GM18519 (cell line): Measurements from ENCODE around the gene ANKRD6.
"Not testable (repeated sequence)": the region's sequence is repeated elsewhere in the genome, so short reads cannot be mapped to it uniquely, and the experiment has no call there.

ENCODE experiments used
- ATAC-seq: cut with Tn5 transposase; IDR thresholded peaks from one replicate; pipeline ENCODE4 v1.9.1; 2021; ENCODE audit warnings: mild to moderate bottlenecking, moderate library complexity; ENCODE audit not compliant: unreplicated experiment, low FRiP score

The ANKRD6 gene

GRCh38 chr6:89638320-89639195, 205.6 kb downstream of the ANKRD6 start, which contains the start of gene LYRM2:
TSS of gene LYRM2 (minus strand) at chr6:89638747. CDS start at chr6:89638716, 31 bp downstream.
- ATAC-seq = peak; percentile 89

GRCh38 chr6:89640804-89641203, 207.9 kb downstream of the ANKRD6 start:
- ATAC-seq = no peak

GRCh38 chr6:89641581-89641980, 208.6 kb downstream of the ANKRD6 start:
- not testable (repeated sequence) for ATAC-seq

- ATAC-seq = no peak
These were observed 210.0 kb downstream of the ANKRD6 start for GRCh38 chr6:89642956-89643355.

GRCh38 chr6:89643406-89643805, 210.5 kb downstream of the ANKRD6 start:
- ATAC-seq = no peak

GRCh38 chr6:89644864-89645263, 211.9 kb downstream of the ANKRD6 start:
- no peak for ATAC-seq

- no peak for ATAC-seq
These were observed 216.7 kb downstream of the ANKRD6 start for GRCh38 chr6:89649682-89650081.

- ATAC-seq = no peak
These were observed 217.6 kb downstream of the ANKRD6 start for GRCh38 chr6:89650579-89650978.

- no peak for ATAC-seq
These were observed 222.2 kb downstream of the ANKRD6 start for GRCh38 chr6:89655122-89655521.

- no peak for ATAC-seq
These were observed 224.7 kb downstream of the ANKRD6 start for GRCh38 chr6:89657445-89658158.

GRCh38 chr6:89660981-89661380, 228.0 kb downstream of the ANKRD6 start:
- ATAC-seq = no peak

GRCh38 chr6:89661559-89661958, 228.6 kb downstream of the ANKRD6 start:
- no peak for ATAC-seq

- ATAC-seq = no peak
These were observed 229.8 kb downstream of the ANKRD6 start for GRCh38 chr6:89662659-89663223.

GRCh38 chr6:89667872-89668556, 235.1 kb downstream of the ANKRD6 start:
- no peak for ATAC-seq

GRCh38 chr6:89669002-89669401, 236.1 kb downstream of the ANKRD6 start:
- no peak for ATAC-seq

- ATAC-seq = no peak
These were observed 238.1 kb downstream of the ANKRD6 start for GRCh38 chr6:89670935-89671565.

- ATAC-seq = no peak
These were observed 243.2 kb downstream of the ANKRD6 start for GRCh38 chr6:89675949-89676748.

GRCh38 chr6:89678531-89678930, 245.6 kb downstream of the ANKRD6 start:
- ATAC-seq = no peak
